Neural cell (in vitro differentiated cells): ENCODE results near the gene ANTXR2. TPM values are rescaled to one million over a fixed set of nuclear protein-coding genes. Genes with fewer than 3 reads are reported as not detected.

ENCODE experiments used
- H2AFZ ChIP-seq: fragments of 200-600, 300-800 bp; sonication (generic), shearing (Covaris generic); 2 replicates; pipeline ENCODE4 v1.6.0; 2014; ENCODE audit warnings: low read depth, mild to moderate bottlenecking, antibody characterized with exemption, low read length, moderate library complexity
- H3F3A ChIP-seq: fragments of 200-600 bp; shearing (Covaris generic); 2 replicates; pipeline ENCODE4 v1.6.1; 2016; ENCODE audit warnings: mild to moderate bottlenecking, moderate library complexity, mixed read lengths, antibody characterized with exemption, low read length; ENCODE audit not compliant: insufficient read depth, poor library complexity, severe bottlenecking
- H3K27ac ChIP-seq: fragments of 200-600, 300-800 bp; sonication (generic), shearing (Covaris generic); 2 replicates; pipeline ENCODE4 v1.5.1; 2014; ENCODE audit warnings: mild to moderate bottlenecking, low read length, moderate library complexity
- H3K27me3 ChIP-seq: fragments of 300-800, 200-600 bp; sonication (generic), shearing (Covaris generic); 2 replicates; pipeline ENCODE4 v1.6.0; 2014; ENCODE audit warnings: mild to moderate bottlenecking, low read depth, low read length, moderate library complexity; ENCODE audit not compliant: insufficient read depth
- H3K36me3 ChIP-seq: fragments of 300-800, 200-600 bp; sonication (generic), shearing (Covaris generic); 2 replicates; pipeline ENCODE4 v1.5.1; 2014; ENCODE audit warnings: mild to moderate bottlenecking, antibody characterized with exemption, low read length, moderate library complexity; ENCODE audit not compliant: insufficient read depth
- H3K4me2 ChIP-seq: fragments of 300-800, 200-600 bp; sonication (generic), shearing (Covaris generic); 2 replicates; pipeline ENCODE4 v1.6.0; 2014; ENCODE audit warnings: mild to moderate bottlenecking, low read length
- H3K4me3 ChIP-seq: fragments of 300-800, 200-600 bp; sonication (generic), shearing (Covaris generic); 2 replicates; pipeline ENCODE4 v1.5.1; 2014; ENCODE audit warnings: mild to moderate bottlenecking, low read length, moderate library complexity
- H3K79me2 ChIP-seq: fragments of 200-600 bp; shearing (Covaris generic); replicated peaks from 2 replicates; pipeline ENCODE4 v1.6.0; 2014; ENCODE audit warnings: mild to moderate bottlenecking, low read length, moderate library complexity; ENCODE audit not compliant: insufficient read depth
- H3K9ac ChIP-seq: fragments of 300-800, 200-600 bp; sonication (generic), shearing (Covaris generic); 2 replicates; pipeline ENCODE4 v1.6.1; 2016; ENCODE audit warnings: mild to moderate bottlenecking, low read length, mixed read lengths
- H3K9me2 ChIP-seq: fragments of 200-600 bp; shearing (Covaris generic); 2 replicates; pipeline ENCODE4 v1.6.1; 2016; ENCODE audit warnings: mild to moderate bottlenecking, low read length, mixed read lengths; ENCODE audit not compliant: insufficient read depth
- H3K9me3 ChIP-seq: fragments of 200-600, 300-800 bp; sonication (generic), shearing (Covaris generic); 2 replicates; pipeline ENCODE4 v1.6.1; 2016; ENCODE audit warnings: mild to moderate bottlenecking, mixed run types, low read length, moderate library complexity, mixed read lengths
- H4K20me1 ChIP-seq: fragments of 200-600 bp; shearing (Covaris generic); 2 replicates; pipeline ENCODE4 v1.6.1; 2016; ENCODE audit warnings: mild to moderate bottlenecking, mixed run types; ENCODE audit not compliant: insufficient read depth
- EP300 ChIP-seq: fragments of 450-650 bp; conservative IDR thresholded peaks from 2 replicates; pipeline ENCODE4 v1.6.1; 2014; ENCODE audit warnings: antibody characterized with exemption, mild to moderate bottlenecking, moderate library complexity; ENCODE audit not compliant: poor library complexity, severe bottlenecking
- EZH2 ChIP-seq: fragments of 200-600, 300-800 bp; shearing (Covaris generic), sonication (generic); IDR thresholded peaks from 2 replicates; pipeline ENCODE4 v1.6.1; 2014; ENCODE audit warnings: antibody characterized with exemption, low read length, borderline replicate concordance, mild to moderate bottlenecking; ENCODE audit not compliant: insufficient read depth, poor library complexity, severe bottlenecking
- MXI1 ChIP-seq: fragments of 450-650 bp; conservative IDR thresholded peaks from 2 replicates; pipeline ENCODE4 v1.6.1; 2014; ENCODE audit warnings: antibody characterized with exemption, mild to moderate bottlenecking; ENCODE audit not compliant: poor library complexity, severe bottlenecking
- POLR2AphosphoS5 ChIP-seq: IDR thresholded peaks from 2 replicates; pipeline ENCODE4 v1.6.1; 2012
- RAD21 ChIP-seq: fragments of 450-650 bp; conservative IDR thresholded peaks from 2 replicates; pipeline ENCODE4 v1.6.1; 2014; ENCODE audit warnings: antibody characterized with exemption, mild to moderate bottlenecking, moderate library complexity
- SMC3 ChIP-seq: fragments of 450-650 bp; conservative IDR thresholded peaks from 2 replicates; pipeline ENCODE4 v1.6.1; 2014; ENCODE audit warnings: antibody characterized with exemption, mild to moderate bottlenecking, moderate library complexity; ENCODE audit not compliant: poor library complexity
- TAF1 ChIP-seq: IDR thresholded peaks from 2 replicates; pipeline ENCODE4 v1.6.1; 2012; ENCODE audit warnings: low read depth
- polyA plus RNA-seq: library from polyadenylated mRNA; depleted of rRNA; stranded (reverse); fragments of >200 nt; gene quantifications from 2 replicates; pipeline ENCODE4 v1.2.3, GENCODE V29; 2014
- TF ChIP-seq, protein P1 (sequence below): IDR thresholded peaks from 2 replicates; pipeline ENCODE4 v1.6.1; 2012; ENCODE audit warnings: borderline replicate concordance
- TF ChIP-seq, protein P2 (sequence below): fragments of 450-650 bp; IDR thresholded peaks from 2 replicates; pipeline ENCODE4 v1.5.1; 2014; ENCODE audit warnings: antibody characterized with exemption, mild to moderate bottlenecking, moderate library complexity; ENCODE audit not compliant: poor library complexity, severe bottlenecking

ANTXR2 gene
- polyA plus RNA-seq, 1 donor from 2014 or later: 31.7 TPM

DNA sequence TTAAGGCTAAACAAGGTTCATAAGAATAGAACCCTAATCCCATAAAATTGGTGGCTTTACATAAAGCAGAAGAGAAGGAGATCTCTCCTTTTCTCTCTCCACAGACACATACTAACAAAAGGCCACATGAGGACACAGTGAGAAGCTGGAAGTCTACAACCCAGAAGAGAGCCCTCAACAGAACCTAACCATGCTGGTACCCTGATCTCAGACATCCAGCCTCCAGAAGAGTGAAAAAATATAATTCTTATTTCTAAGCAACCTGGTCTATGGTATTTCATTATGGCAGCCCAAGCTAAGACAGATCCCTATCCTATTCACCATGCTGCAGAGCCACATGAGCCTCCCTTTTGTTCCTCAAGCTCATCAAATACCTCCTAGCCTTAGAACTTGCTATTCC lies 195.5 kb downstream of the ANTXR2 start:
- H3K36me3 ChIP-seq: no peaks in the 10 kb centered on the region
- no peaks in the 10 kb centered on the region for H3K79me2 ChIP-seq
- no peak overlapping the region for H3K4me2 ChIP-seq
- no peaks in the 10 kb centered on the region for H3F3A ChIP-seq
- H3K27me3 ChIP-seq: no peaks in the 10 kb centered on the region
- no peak overlapping the region for H3K4me3 ChIP-seq
- no peaks in the 10 kb centered on the region for H3K9me2 ChIP-seq
- no peak overlapping the region for H2AFZ ChIP-seq
- H3K9ac ChIP-seq: no peak overlapping the region
- no peaks in the 10 kb centered on the region for H4K20me1 ChIP-seq
- TF ChIP-seq EZH2: no peak
- TF ChIP-seq RAD21: no peak
- TF ChIP-seq EP300: no peak
- TF ChIP-seq POLR2AphosphoS5: no peak
- TF ChIP-seq MXI1: no peak
- TF ChIP-seq, protein P1, sequence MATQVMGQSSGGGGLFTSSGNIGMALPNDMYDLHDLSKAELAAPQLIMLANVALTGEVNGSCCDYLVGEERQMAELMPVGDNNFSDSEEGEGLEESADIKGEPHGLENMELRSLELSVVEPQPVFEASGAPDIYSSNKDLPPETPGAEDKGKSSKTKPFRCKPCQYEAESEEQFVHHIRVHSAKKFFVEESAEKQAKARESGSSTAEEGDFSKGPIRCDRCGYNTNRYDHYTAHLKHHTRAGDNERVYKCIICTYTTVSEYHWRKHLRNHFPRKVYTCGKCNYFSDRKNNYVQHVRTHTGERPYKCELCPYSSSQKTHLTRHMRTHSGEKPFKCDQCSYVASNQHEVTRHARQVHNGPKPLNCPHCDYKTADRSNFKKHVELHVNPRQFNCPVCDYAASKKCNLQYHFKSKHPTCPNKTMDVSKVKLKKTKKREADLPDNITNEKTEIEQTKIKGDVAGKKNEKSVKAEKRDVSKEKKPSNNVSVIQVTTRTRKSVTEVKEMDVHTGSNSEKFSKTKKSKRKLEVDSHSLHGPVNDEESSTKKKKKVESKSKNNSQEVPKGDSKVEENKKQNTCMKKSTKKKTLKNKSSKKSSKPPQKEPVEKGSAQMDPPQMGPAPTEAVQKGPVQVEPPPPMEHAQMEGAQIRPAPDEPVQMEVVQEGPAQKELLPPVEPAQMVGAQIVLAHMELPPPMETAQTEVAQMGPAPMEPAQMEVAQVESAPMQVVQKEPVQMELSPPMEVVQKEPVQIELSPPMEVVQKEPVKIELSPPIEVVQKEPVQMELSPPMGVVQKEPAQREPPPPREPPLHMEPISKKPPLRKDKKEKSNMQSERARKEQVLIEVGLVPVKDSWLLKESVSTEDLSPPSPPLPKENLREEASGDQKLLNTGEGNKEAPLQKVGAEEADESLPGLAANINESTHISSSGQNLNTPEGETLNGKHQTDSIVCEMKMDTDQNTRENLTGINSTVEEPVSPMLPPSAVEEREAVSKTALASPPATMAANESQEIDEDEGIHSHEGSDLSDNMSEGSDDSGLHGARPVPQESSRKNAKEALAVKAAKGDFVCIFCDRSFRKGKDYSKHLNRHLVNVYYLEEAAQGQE: no peak
- TF ChIP-seq, protein P2, sequence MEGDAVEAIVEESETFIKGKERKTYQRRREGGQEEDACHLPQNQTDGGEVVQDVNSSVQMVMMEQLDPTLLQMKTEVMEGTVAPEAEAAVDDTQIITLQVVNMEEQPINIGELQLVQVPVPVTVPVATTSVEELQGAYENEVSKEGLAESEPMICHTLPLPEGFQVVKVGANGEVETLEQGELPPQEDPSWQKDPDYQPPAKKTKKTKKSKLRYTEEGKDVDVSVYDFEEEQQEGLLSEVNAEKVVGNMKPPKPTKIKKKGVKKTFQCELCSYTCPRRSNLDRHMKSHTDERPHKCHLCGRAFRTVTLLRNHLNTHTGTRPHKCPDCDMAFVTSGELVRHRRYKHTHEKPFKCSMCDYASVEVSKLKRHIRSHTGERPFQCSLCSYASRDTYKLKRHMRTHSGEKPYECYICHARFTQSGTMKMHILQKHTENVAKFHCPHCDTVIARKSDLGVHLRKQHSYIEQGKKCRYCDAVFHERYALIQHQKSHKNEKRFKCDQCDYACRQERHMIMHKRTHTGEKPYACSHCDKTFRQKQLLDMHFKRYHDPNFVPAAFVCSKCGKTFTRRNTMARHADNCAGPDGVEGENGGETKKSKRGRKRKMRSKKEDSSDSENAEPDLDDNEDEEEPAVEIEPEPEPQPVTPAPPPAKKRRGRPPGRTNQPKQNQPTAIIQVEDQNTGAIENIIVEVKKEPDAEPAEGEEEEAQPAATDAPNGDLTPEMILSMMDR: no peak
- TF ChIP-seq SMC3: no peak
- no peak for TF ChIP-seq TAF1
- no peak overlapping the region for H3K27ac ChIP-seq
- no peaks in the 10 kb centered on the region for H3K9me3 ChIP-seq

DNA sequence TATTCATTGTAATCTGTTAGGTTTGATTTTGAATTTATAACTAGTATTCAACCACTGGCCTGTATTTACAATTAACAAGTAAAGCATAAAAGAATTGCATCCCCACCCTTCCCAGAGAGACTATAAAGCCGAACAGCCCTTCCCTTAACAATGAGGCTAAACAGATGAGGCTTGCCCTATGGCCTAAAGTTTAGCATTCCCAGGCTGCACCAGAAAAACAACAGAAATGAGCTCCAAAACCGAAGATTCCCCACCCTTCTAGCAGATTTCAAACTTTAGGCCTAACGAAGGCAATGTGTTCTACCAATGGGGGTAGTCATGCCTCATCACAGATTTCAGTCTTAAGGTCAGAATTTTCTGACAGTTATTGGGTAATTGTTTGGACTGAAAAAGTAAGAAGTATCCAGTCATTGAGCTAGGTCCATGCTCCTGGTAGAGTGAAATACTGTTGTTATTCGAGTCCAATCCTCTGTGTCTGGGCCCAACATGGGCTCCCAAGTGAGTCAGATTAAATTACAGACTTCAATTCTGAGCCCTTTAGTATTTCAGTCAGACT lies 197.6 kb downstream of the ANTXR2 start:
- H3F3A ChIP-seq: no peaks in the 10 kb centered on the region
- H4K20me1 ChIP-seq: no peaks in the 10 kb centered on the region
- H3K27ac ChIP-seq: no peak overlapping the region
- no peaks in the 10 kb centered on the region for H3K79me2 ChIP-seq
- H3K9me2 ChIP-seq: no peaks in the 10 kb centered on the region
- H3K4me2 ChIP-seq: no peak overlapping the region
- no peaks in the 10 kb centered on the region for H3K36me3 ChIP-seq
- H3K9ac ChIP-seq: no peak overlapping the region
- H3K27me3 ChIP-seq: no peaks in the 10 kb centered on the region
- H3K4me3 ChIP-seq: no peak overlapping the region
- H3K9me3 ChIP-seq: no peaks in the 10 kb centered on the region
- no peak for TF ChIP-seq EP300
- TF ChIP-seq POLR2AphosphoS5: no peak
- TF ChIP-seq TAF1: no peak
- TF ChIP-seq SMC3: no peak
- TF ChIP-seq, protein P1: no peak
- no peak for TF ChIP-seq MXI1
- TF ChIP-seq EZH2: no peak
- H2AFZ ChIP-seq: no peak overlapping the region
